ENCODE results near the gene SNX27.
"Not testable (repeated sequence)": the region's sequence is repeated elsewhere in the genome, so short reads cannot be mapped to it uniquely, and the experiment has no call there.

Gene SNX27

DNA sequence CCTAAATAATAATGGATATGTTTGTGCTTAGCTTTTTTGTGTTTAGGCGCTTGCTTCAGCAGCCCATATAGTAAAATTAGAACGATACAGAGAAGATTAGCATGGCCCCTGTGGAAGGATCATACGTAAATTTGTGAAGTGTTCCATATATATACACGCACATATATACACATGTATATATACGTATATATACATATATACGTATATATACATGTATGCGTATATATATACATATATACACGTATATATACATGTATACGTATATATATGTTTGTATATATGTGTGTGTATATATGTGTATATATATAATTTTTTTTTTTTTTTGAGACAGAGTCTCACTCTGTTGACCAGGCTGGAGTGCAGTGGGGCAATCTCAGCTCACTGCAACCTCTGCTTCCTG, 17.4 kb downstream of the SNX27 start:
- POLR2A ChIA-PET = no interaction called here
- DNase-seq (ENCODE audit: extremely low spot score) = no peak
- CTCF ChIA-PET = interaction anchor here (0.7 to 1.4 kb wide), 5 partner anchors 9 to 38 kb away, joined by 3 read pairs; no protein-coding TSS in a partner anchor
- TF ChIP-seq CTCF (IDR thresholded peaks at IDR 0.05; ENCODE audit: control extremely low read depth, extremely low read depth, low read depth, missing control alignments) = no peak

DNA sequence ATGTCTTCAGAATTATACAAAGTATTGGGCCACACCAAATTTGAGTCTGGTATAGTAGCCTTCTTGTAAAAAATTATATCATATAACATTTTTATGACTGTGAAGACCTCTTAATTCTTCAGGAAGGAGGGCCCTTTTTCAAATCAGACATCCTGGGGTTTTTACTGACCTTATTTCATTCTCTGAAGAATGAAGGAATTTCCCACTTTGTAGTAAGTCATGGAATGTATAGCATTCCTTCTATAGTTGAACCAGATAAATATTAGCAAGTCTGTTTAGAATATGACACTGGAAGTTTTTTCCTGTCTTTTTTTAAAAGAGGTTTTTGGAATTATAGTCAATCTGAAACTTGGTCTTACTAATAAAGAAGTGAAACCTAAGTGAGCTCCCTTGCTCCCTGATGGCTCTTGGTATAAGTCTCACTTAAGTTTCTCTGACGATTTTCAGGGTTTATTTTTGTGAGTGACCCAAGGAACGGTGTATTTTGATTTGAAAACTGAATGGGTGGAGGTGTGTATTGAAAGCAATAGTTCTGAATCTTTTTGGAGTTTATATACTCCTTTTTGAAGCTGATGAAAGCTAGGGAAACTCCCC, 23.7 kb downstream of the SNX27 start:
- TF ChIP-seq CTCF (IDR thresholded peaks at IDR 0.05; ENCODE audit: control extremely low read depth, extremely low read depth, low read depth, missing control alignments) = no peak
- CTCF ChIA-PET = interaction anchor here (1.2 to 2.9 kb wide), 3 partner anchors 41 to 137 kb away, joined by 3 to 9 read pairs (median 3); no protein-coding TSS in a partner anchor
- POLR2A ChIA-PET = interaction anchor here (0.6 kb wide), 1 partner anchor 31 kb away, joined by 3 read pairs; no protein-coding TSS in a partner anchor
- DNase-seq (ENCODE audit: extremely low spot score) = peak; percentile 58

GRCh38 chr1:151638074-151638775, 26.4 kb downstream of the SNX27 start:
- TF ChIP-seq CTCF (IDR thresholded peaks at IDR 0.05; ENCODE audit: control extremely low read depth, extremely low read depth, low read depth, missing control alignments) = no peak
- CTCF ChIA-PET = interaction anchor here (1.5 to 2.7 kb wide), 2 partner anchors 16 to 22 kb away, joined by 4 to 10 read pairs; no protein-coding TSS in a partner anchor

DNA sequence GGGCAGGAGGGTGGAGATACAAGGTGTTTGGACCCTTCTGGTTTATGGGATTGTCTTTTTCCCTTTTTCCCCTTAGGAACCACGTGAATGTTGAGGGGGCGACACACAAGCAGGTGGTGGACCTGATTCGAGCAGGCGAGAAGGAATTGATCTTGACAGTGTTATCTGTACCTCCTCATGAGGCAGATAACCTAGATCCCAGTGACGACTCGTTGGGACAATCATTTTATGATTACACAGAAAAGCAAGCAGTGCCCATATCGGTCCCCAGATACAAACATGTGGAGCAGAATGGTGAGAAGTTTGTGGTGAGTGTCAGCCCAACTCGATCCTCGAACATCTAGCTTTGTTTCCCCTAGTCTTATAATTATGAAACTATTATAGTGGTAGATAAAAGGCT, 27.0 kb downstream of the SNX27 start:
- no peak for TF ChIP-seq CTCF (IDR thresholded peaks at IDR 0.05; ENCODE audit: control extremely low read depth, extremely low read depth, low read depth, missing control alignments)
- POLR2A ChIA-PET = no interaction called here
- DNase-seq (ENCODE audit: extremely low spot score) = no peak
- CTCF ChIA-PET = interaction anchor here (1.5 to 2.7 kb wide), 3 partner anchors 10 to 21 kb away, joined by 4 to 10 read pairs (median 8); no protein-coding TSS in a partner anchor

More at GRCh38 chr1:151638074-151638775, 26.4 kb downstream of the SNX27 start:
- DNase-seq (ENCODE audit: extremely low spot score) = no peak
- POLR2A ChIA-PET = no interaction called here

GRCh38 chr1:151639466-151639865, 27.6 kb downstream of the SNX27 start:
- no peak for DNase-seq (ENCODE audit: extremely low spot score)
- ChIA-PET POLR2A (no interaction called here), CTCF (interaction anchor here (1.0 to 2.7 kb wide), 4 partner anchors 9 to 21 kb away, joined by 3 to 10 read pairs (median 6); no protein-coding TSS in a partner anchor)
- TF ChIP-seq CTCF (IDR thresholded peaks at IDR 0.05; ENCODE audit: control extremely low read depth, extremely low read depth, low read depth, missing control alignments) = no peak

GRCh38 chr1:151641229-151641628, 29.4 kb downstream of the SNX27 start:
- no peak for DNase-seq (ENCODE audit: extremely low spot score)
- CTCF ChIA-PET = interaction anchor here (0.6 to 1.5 kb wide), 5 partner anchors 9 to 21 kb away, joined by 3 to 5 read pairs (median 3); no protein-coding TSS in a partner anchor
- no peak for TF ChIP-seq CTCF (IDR thresholded peaks at IDR 0.05; ENCODE audit: control extremely low read depth, extremely low read depth, low read depth, missing control alignments)
- POLR2A ChIA-PET = no interaction called here

GRCh38 chr1:151643085-151643484, 31.2 kb downstream of the SNX27 start:
- CTCF ChIA-PET; DNase-seq (ENCODE audit: extremely low spot score); POLR2A ChIA-PET: not testable (repeated sequence)

All from GM10248 (cell line).